GM12878 (cell line): ENCODE results near the gene TMTC1. TPM values are rescaled to one million over a fixed set of nuclear protein-coding genes. Genes with fewer than 3 reads are reported as not detected.
A peak's percentile ranks its signal among the peaks of the same experiment; 100 is the strongest.

Source experiments
- BHLHE40 ChIP-seq, 2 experiments: fragments of 450-650 bp in 1 of 2; IDR thresholded peaks; 2 replicates each; pipeline ENCODE4 v1.6.1; 2011 to 2017; ENCODE audit warnings: low read depth in 2 of 2, borderline replicate concordance in 1 of 2, improper control_type of control experiment in 1 of 2, low read length in 1 of 2, mild to moderate bottlenecking in 1 of 2
- CBFB ChIP-seq: IDR thresholded peaks from 2 replicates; pipeline ENCODE4 v1.6.1; 2016; ENCODE audit warnings: antibody characterized with exemption, low read depth
- CEBPB ChIP-seq, 2 experiments: fragments of 150-350 bp in 1 of 2; IDR thresholded peaks; 2 replicates each; pipeline ENCODE4 v1.6.1; 2012 to 2014; ENCODE audit warnings: low read depth in 2 of 2, low read length in 2 of 2, borderline replicate concordance in 1 of 2, inconsistent platforms in 1 of 2
- CHD1 ChIP-seq: IDR thresholded peaks from 2 replicates; pipeline ENCODE4 v1.6.1; 2012; ENCODE audit warnings: low read depth, low read length, improper control_type of control experiment
- EGR1 ChIP-seq, 2 experiments: IDR thresholded peaks; 1 replicate in 1 of 2; 2 replicates in 1 of 2; pipeline ENCODE4 v1.6.1; 2011 to 2012; ENCODE audit warnings: low read depth in 2 of 2, low read length in 2 of 2, borderline replicate concordance in 1 of 2, mild to moderate bottlenecking in 1 of 2, moderate library complexity in 1 of 2
- GATAD2B ChIP-seq: fragments of 450-650 bp; conservative IDR thresholded peaks from 2 replicates; pipeline ENCODE4 v1.6.1; 2017; ENCODE audit warnings: low read depth, mild to moderate bottlenecking, moderate library complexity
- IKZF1 ChIP-seq: fragments of 450-650 bp; conservative IDR thresholded peaks from 2 replicates; pipeline ENCODE4 v1.6.1; 2017; ENCODE audit warnings: antibody characterized with exemption, mild to moderate bottlenecking
- IKZF2 ChIP-seq, 2 experiments: fragments of 450-650 bp; IDR thresholded peaks; 2 replicates each; pipeline ENCODE4 v1.6.1; 2017; ENCODE audit warnings: mild to moderate bottlenecking in 2 of 2, moderate library complexity in 2 of 2
- MYB ChIP-seq: fragments of 150-350 bp; IDR thresholded peaks from 2 replicates; pipeline ENCODE4 v1.6.1; 2014; ENCODE audit warnings: mild to moderate bottlenecking, low read depth, low read length, borderline replicate concordance
- MYC ChIP-seq: IDR thresholded peaks from 2 replicates; pipeline ENCODE4 v1.6.1; 2011; ENCODE audit warnings: mild to moderate bottlenecking, low read length, moderate library complexity, inconsistent platforms; ENCODE audit not compliant: insufficient read depth, insufficient replicate concordance, insufficient read length, severe bottlenecking
- PAX8 ChIP-seq: fragments of 450-650 bp; IDR thresholded peaks from 2 replicates; pipeline ENCODE4 v1.6.1; 2017; ENCODE audit warnings: mild to moderate bottlenecking, moderate library complexity
- SPI1 ChIP-seq: IDR thresholded peaks from 2 replicates; pipeline ENCODE4 v1.6.1; 2011; ENCODE audit warnings: low read depth, mild to moderate bottlenecking, low read length, moderate library complexity, borderline replicate concordance; ENCODE audit not compliant: insufficient read depth
- ZNF24 ChIP-seq: fragments of 450-650 bp; IDR thresholded peaks from 2 replicates; pipeline ENCODE4 v1.6.1; 2017; ENCODE audit warnings: antibody characterized with exemption, mild to moderate bottlenecking
- polyA plus RNA-seq, 11 experiments: library from polyadenylated mRNA; depleted of rRNA in 4 of 11; unstranded in 6 of 11; stranded (reverse) in 5 of 11; fragments of >200 nt; fragmentation: Nextera tagmentation in 4 of 11; fragmentation: Illumina TruSeq in 1 of 11; extraction: Ambion mirVana in 4 of 11; extraction: Trizol in 1 of 11; gene quantifications; 1 replicate in 1 of 11; 2 replicates in 10 of 11; pipeline versions ENCODE4 v1.2.1 to v1.2.3, GENCODE V29; 2011 to 2016; ENCODE audit warnings: inconsistent platforms in 2 of 11, missing spikeins in 2 of 11, low read depth in 1 of 11
- total RNA-seq, 4 experiments: library from RNA; depleted of rRNA in 3 of 4; stranded (reverse); fragments of >200 nt in 3 of 4; fragmentation: Illumina TruSeq in 1 of 4; extraction: Trizol in 1 of 4; gene quantifications; 2 replicates each; pipeline versions ENCODE4 v1.2.1 to v1.2.3, GENCODE V29; 2013 to 2021
- TF ChIP-seq, protein P1 (sequence below): IDR thresholded peaks from 2 replicates; pipeline ENCODE4 v1.6.1; 2011; ENCODE audit warnings: low read depth, mild to moderate bottlenecking, low read length, moderate library complexity, borderline replicate concordance; ENCODE audit errors: extremely low read depth
- TF ChIP-seq, protein P2 (sequence below): IDR thresholded peaks from 2 replicates; pipeline ENCODE4 v1.6.1; 2011; ENCODE audit warnings: borderline replicate concordance, low read depth, mild to moderate bottlenecking, moderate library complexity, mixed read lengths, low read length; ENCODE audit not compliant: insufficient read depth; ENCODE audit errors: extremely low read length
- TF ChIP-seq, protein P3 (sequence below): fragments of 450-650 bp; IDR thresholded peaks from 2 replicates; pipeline ENCODE4 v1.6.1; 2017; ENCODE audit warnings: mild to moderate bottlenecking, moderate library complexity
- TF ChIP-seq, protein P4 (sequence below): IDR thresholded peaks from 2 replicates; pipeline ENCODE4 v1.6.1; 2012; ENCODE audit warnings: improper control_type of control experiment, low read depth, low read length; ENCODE audit not compliant: insufficient replicate concordance

Gene TMTC1
- total and polyA plus RNA-seq, 10 of the 15 experiments (the other 5 are each of a cell fraction or from before 2014, with no cell fraction given): 0.10 to 20.9 (median 0.57) TPM

DNA sequence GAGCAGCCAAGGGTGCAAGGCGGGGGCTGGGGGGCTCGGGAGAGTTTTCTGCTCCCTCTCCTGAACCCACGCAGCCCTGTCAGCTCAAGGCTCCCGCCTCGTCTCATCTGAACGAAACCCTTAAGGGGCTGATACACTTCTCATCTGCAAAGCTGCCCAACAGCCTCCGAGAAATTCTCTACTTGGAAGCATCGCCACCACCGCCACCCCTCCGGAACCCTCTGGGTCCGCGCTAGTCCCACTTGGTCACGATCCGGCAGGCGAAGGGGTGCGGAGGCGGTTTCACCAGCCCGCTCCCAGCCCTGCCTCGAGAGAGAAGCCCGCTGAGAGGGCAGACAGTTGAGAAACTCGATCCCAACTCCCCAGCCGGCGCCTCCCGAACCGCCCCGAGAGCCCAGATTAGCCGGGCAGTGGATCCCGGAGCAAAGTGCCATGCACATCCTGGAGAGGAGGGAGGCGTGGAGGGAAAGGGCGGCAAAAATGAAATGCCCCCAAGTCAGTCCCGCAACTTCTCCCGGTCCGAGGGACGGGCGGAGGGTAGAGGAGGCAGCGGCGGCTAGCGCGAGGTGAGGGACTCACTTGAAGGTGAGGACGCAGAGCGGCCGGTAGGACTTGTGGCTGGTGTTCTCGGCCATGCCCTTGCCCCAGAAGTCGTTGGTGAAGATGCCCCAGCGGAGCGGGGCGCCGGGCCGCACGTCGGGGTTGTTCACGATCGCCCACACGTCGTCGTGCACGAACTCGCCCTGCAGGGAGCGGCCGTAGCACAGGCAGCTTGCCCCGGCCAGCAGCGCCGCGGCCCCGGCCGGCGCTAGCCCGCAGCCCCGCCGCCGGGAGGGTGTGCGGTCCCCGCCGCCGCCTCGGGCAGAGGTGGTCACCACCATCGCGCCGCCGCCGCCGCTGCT, 620 bp downstream of the TMTC1 start (continued):
- TF ChIP-seq BHLHE40 (IDR thresholded peaks at IDR 0.05; ENCODE audit: borderline replicate concordance in 1 of 2, low read depth in 2 of 2, low read length in 1 of 2) (0 out of 4 replicates have a peak, but pooled peaks of 1 of the 2 experiments have one; percentile 7), MYC (no peak), IKZF1 (peak; percentile 73), ZNF24 (no peak), CBFB (no peak), CEBPB (IDR thresholded peaks at IDR 0.05; ENCODE audit: borderline replicate concordance in 1 of 2, low read depth in 2 of 2, low read length in 2 of 2) (no peak), EGR1 (IDR thresholded peaks at IDR 0.05; ENCODE audit: borderline replicate concordance in 1 of 2, low read depth in 2 of 2, low read length in 2 of 2) (no peak), SPI1 (no peak), PAX8 (no peak), IKZF2 (IDR thresholded peaks at IDR 0.05) (no peak), CHD1 (no peak), MYB (no peak), GATAD2B (peak; percentile 75)
- TF ChIP-seq, protein P1, sequence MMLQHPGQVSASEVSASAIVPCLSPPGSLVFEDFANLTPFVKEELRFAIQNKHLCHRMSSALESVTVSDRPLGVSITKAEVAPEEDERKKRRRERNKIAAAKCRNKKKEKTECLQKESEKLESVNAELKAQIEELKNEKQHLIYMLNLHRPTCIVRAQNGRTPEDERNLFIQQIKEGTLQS: no peak
- TF ChIP-seq, protein P2, sequence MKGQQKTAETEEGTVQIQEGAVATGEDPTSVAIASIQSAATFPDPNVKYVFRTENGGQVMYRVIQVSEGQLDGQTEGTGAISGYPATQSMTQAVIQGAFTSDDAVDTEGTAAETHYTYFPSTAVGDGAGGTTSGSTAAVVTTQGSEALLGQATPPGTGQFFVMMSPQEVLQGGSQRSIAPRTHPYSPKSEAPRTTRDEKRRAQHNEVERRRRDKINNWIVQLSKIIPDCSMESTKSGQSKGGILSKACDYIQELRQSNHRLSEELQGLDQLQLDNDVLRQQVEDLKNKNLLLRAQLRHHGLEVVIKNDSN: no peak
- TF ChIP-seq, protein P3, sequence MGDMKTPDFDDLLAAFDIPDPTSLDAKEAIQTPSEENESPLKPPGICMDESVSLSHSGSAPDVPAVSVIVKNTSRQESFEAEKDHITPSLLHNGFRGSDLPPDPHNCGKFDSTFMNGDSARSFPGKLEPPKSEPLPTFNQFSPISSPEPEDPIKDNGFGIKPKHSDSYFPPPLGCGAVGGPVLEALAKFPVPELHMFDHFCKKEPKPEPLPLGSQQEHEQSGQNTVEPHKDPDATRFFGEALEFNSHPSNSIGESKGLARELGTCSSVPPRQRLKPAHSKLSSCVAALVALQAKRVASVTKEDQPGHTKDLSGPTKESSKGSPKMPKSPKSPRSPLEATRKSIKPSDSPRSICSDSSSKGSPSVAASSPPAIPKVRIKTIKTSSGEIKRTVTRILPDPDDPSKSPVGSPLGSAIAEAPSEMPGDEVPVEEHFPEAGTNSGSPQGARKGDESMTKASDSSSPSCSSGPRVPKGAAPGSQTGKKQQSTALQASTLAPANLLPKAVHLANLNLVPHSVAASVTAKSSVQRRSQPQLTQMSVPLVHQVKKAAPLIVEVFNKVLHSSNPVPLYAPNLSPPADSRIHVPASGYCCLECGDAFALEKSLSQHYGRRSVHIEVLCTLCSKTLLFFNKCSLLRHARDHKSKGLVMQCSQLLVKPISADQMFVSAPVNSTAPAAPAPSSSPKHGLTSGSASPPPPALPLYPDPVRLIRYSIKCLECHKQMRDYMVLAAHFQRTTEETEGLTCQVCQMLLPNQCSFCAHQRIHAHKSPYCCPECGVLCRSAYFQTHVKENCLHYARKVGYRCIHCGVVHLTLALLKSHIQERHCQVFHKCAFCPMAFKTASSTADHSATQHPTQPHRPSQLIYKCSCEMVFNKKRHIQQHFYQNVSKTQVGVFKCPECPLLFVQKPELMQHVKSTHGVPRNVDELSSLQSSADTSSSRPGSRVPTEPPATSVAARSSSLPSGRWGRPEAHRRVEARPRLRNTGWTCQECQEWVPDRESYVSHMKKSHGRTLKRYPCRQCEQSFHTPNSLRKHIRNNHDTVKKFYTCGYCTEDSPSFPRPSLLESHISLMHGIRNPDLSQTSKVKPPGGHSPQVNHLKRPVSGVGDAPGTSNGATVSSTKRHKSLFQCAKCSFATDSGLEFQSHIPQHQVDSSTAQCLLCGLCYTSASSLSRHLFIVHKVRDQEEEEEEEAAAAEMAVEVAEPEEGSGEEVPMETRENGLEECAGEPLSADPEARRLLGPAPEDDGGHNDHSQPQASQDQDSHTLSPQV: no peak
- TF ChIP-seq, protein P4, sequence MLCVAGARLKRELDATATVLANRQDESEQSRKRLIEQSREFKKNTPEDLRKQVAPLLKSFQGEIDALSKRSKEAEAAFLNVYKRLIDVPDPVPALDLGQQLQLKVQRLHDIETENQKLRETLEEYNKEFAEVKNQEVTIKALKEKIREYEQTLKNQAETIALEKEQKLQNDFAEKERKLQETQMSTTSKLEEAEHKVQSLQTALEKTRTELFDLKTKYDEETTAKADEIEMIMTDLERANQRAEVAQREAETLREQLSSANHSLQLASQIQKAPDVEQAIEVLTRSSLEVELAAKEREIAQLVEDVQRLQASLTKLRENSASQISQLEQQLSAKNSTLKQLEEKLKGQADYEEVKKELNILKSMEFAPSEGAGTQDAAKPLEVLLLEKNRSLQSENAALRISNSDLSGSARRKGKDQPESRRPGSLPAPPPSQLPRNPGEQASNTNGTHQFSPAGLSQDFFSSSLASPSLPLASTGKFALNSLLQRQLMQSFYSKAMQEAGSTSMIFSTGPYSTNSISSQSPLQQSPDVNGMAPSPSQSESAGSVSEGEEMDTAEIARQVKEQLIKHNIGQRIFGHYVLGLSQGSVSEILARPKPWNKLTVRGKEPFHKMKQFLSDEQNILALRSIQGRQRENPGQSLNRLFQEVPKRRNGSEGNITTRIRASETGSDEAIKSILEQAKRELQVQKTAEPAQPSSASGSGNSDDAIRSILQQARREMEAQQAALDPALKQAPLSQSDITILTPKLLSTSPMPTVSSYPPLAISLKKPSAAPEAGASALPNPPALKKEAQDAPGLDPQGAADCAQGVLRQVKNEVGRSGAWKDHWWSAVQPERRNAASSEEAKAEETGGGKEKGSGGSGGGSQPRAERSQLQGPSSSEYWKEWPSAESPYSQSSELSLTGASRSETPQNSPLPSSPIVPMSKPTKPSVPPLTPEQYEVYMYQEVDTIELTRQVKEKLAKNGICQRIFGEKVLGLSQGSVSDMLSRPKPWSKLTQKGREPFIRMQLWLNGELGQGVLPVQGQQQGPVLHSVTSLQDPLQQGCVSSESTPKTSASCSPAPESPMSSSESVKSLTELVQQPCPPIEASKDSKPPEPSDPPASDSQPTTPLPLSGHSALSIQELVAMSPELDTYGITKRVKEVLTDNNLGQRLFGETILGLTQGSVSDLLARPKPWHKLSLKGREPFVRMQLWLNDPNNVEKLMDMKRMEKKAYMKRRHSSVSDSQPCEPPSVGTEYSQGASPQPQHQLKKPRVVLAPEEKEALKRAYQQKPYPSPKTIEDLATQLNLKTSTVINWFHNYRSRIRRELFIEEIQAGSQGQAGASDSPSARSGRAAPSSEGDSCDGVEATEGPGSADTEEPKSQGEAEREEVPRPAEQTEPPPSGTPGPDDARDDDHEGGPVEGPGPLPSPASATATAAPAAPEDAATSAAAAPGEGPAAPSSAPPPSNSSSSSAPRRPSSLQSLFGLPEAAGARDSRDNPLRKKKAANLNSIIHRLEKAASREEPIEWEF: no peak
